ENCODE measurements around the gene C11orf16. TPM values are rescaled to one million over a fixed set of nuclear protein-coding genes. Genes with fewer than 3 reads are reported as not detected.

Gene C11orf16
- total and polyA plus RNA-seq, 9 of the 15 experiments (the other 6 are each of a cell fraction or from before 2014, with no cell fraction given): not detected

DNA sequence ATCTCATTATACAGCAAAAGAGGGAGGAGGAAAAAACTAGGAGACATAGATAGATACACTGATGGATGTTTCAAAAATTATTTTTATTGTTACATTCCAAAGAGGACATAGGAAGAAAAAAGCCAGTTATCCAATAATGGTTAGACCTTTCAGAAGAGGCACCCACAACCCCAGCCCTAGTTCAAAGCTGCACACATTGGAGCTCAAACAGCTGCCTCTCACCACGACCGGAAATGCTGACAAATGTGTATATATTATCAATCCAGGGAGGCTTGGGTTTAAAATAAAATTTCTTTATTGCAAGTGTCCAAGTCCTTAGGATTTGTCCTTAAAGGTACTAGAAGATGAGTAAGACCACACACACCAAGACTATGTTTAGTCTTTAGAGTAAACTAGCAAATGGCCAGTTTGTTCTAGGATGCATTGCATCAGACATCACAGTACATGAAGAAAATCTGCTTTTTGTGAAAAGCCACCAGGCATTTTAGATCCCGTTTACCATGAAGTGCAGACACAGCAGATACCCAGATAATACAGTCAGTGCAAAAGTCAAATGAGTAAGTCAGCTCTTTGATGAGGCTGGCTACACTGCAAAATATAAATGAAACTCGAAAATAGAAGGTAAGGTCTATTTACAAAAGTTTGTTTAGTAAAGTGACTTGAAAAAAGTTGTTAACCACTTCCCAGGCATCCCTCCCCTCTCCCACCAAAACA is 14.6 kb upstream of the C11orf16 start:
- intact Hi-C loops (cut with micrococcal nuclease): loop anchor here (5.0 kb wide), 1 partner anchor 725 kb away; no protein-coding TSS in a partner anchor
- BruUV-seq (replicated peaks): TSS peak; percentile 49
- Histone ChIP-seq H3K9me1 (ENCODE audit: control insufficient read depth, insufficient read depth, low read length) (no peaks in the 10 kb centered on the region), H3K79me2 (ENCODE audit: control insufficient read depth, insufficient read depth, low read length) (no peaks in the 10 kb centered on the region), H3K9me3 (replicated peaks; ENCODE audit: control insufficient read depth, insufficient read depth, low read depth, low read length) (no peaks in the 10 kb centered on the region), H4K20me1 (replicated peaks; ENCODE audit: control insufficient read depth, insufficient read depth, low read length) (no peaks in the 10 kb centered on the region), H3K4me2 (ENCODE audit: insufficient read depth, low read length) (no peak overlapping the region), H3K27ac (ENCODE audit: extremely low read depth, low read depth, low read length) (no peak overlapping the region), H2AFZ (ENCODE audit: low read depth, low read length) (no peak overlapping the region), H3K9ac (ENCODE audit: insufficient read depth in 1 of 2, low read depth in 2 of 2, low read length in 2 of 2) (no peak overlapping the region), H3K4me3 (no peak overlapping the region), H3K27me3 (ENCODE audit: control insufficient read depth in 2 of 2, insufficient read depth in 2 of 2, low read length in 2 of 2) (no peaks in the 10 kb centered on the region), H3K36me3 (ENCODE audit: control insufficient read depth, insufficient read depth, low read length) (peaks cover 30% of the 10 kb centered on the region; the same call in 2 of the 3 replicates), H3K4me1 (replicated peaks in 1 of 2; ENCODE audit: control insufficient read depth in 2 of 2, insufficient read depth in 2 of 2, low read length in 2 of 2) (0 out of 5 replicates have a peak, but pooled peaks cover 0 to 4% of the 10 kb centered on the region in 2 experiments)
- in situ Hi-C loops (cut with MboI): no loop called here
- ChIA-PET POLR2A (no interaction called here), CTCF (ENCODE audit: low intra/inter-chr PET ratio) (no interaction called here)
- DNase-seq (ENCODE audit: extremely low read depth in 1 of 4, low spot score in 3 of 4) (no peak), FAIRE-seq (peak; percentile 29), ATAC-seq (no peak)
- 70% methylated on average over 4 of the region's 4 CpGs for WGBS (ENCODE audit: insufficient coverage, low coverage, missing lambda C conversion rate)
- TF ChIP-seq NRF1 (conservative IDR thresholded peaks at IDR 0.05 in 1 of 2, IDR thresholded peaks at IDR 0.05 in 1 of 2): no peak
- TF ChIP-seq SMARCA5 (IDR thresholded peaks at IDR 0.05): no peak
- TF ChIP-seq ZBTB8A (IDR thresholded peaks at IDR 0.05; ENCODE audit: partially characterized antibody): no peak
- TF ChIP-seq ZFP30 (CRISPR knock-in tag; IDR thresholded peaks at IDR 0.05; ENCODE audit: borderline replicate concordance): no peak
- TF ChIP-seq SRSF9 (IDR thresholded peaks at IDR 0.05; ENCODE audit: borderline replicate concordance, low read depth, low read length): no peak
- no peak for TF ChIP-seq SMARCE1 (IDR thresholded peaks at IDR 0.05)
- TF ChIP-seq SP2 (IDR thresholded peaks at IDR 0.05; ENCODE audit: extremely low read depth, low read depth, low read length, poor library complexity, severe bottlenecking): no peak
- TF ChIP-seq CTBP1 (IDR thresholded peaks at IDR 0.05; ENCODE audit: borderline replicate concordance): no peak
- no peak for TF ChIP-seq RBM39 (optimal IDR thresholded peaks at IDR 0.05; ENCODE audit: low read depth, low read length)
- no peak for TF ChIP-seq KDM2B (CRISPR knock-in tag; IDR thresholded peaks at IDR 0.05)
- TF ChIP-seq, protein P1, sequence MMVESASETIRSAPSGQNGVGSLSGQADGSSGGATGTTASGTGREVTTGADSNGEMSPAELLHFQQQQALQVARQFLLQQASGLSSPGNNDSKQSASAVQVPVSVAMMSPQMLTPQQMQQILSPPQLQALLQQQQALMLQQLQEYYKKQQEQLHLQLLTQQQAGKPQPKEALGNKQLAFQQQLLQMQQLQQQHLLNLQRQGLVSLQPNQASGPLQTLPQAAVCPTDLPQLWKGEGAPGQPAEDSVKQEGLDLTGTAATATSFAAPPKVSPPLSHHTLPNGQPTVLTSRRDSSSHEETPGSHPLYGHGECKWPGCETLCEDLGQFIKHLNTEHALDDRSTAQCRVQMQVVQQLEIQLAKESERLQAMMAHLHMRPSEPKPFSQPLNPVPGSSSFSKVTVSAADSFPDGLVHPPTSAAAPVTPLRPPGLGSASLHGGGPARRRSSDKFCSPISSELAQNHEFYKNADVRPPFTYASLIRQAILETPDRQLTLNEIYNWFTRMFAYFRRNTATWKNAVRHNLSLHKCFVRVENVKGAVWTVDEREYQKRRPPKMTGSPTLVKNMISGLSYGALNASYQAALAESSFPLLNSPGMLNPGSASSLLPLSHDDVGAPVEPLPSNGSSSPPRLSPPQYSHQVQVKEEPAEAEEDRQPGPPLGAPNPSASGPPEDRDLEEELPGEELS (CRISPR knock-in tag; IDR thresholded peaks at IDR 0.05; ENCODE audit: borderline replicate concordance): no peak

Measured in K562 (cell line).